H1 (cell line): ENCODE data around the gene C1orf210. TPM values are rescaled to one million over a fixed set of nuclear protein-coding genes. Genes with fewer than 3 reads are reported as not detected.

Source experiments
- BCL11A ChIP-seq, 2 experiments: IDR thresholded peaks; one replicate each; pipeline ENCODE4 v1.6.1; 2011; ENCODE audit warnings: low read depth in 2 of 2, low read length in 2 of 2, mild to moderate bottlenecking in 2 of 2
- TBP ChIP-seq: IDR thresholded peaks from 2 replicates; pipeline ENCODE4 v1.6.1; 2011; ENCODE audit warnings: low read depth, low read length, improper control_type of control experiment
- polyA plus RNA-seq, 7 experiments: library from polyadenylated mRNA; depleted of rRNA in 3 of 7; stranded (reverse) in 5 of 7; unstranded in 2 of 7; fragments of >200 nt in 5 of 7; fragments of 200-250 nt in 2 of 7; gene quantifications; 1 replicate in 5 of 7; 2 replicates in 1 of 7; 4 replicates in 1 of 7; pipeline versions ENCODE4 v1.2.1 to v1.2.3, GENCODE V29; 2011 to 2013; ENCODE audit warnings: missing spikeins in 2 of 7, mixed read lengths in 2 of 7
- total RNA-seq: library from RNA; stranded (reverse); fragmentation: NEBNext Ultra II Directional; extraction: Animal tissue kit (Norgen Biotek cat#: 25700); gene quantifications from 2 replicates; pipeline ENCODE4 v1.2.1, GENCODE V29; 2021

The C1orf210 gene
- total and polyA plus RNA-seq, 2 of the 8 experiments (the other 6 are each of a cell fraction or from before 2014, with no cell fraction given): 12.0 to 27.9 TPM

- TF ChIP-seq BCL11A (IDR thresholded peaks at IDR 0.05; ENCODE audit: low read depth in 2 of 2, low read length in 2 of 2) (no peak), TBP (no peak)
Observed at GRCh38 chr1:43331688-43332087, 46.3 kb upstream of the C1orf210 start (continued).
